Mucosa of rectum (tissue), 2 donors: ENCODE data around the gene CYP24A1.
A peak's percentile ranks its signal among the peaks of the same experiment; 100 is the strongest.
"Not testable (repeated sequence)": the region's sequence is repeated elsewhere in the genome, so short reads cannot be mapped to it uniquely, and the experiment has no call there.

ENCODE experiments used
- H3K27ac ChIP-seq, 2 donors: one replicate each; pipeline ENCODE4 v1.7.0; 2013; ENCODE audit warnings: inconsistent platforms in 2 of 2, low read depth in 2 of 2, low read length in 2 of 2
- H3K27me3 ChIP-seq, 2 donors: one replicate each; pipeline ENCODE4 v1.7.0; 2013; ENCODE audit warnings: low read length in 2 of 2; ENCODE audit not compliant: control insufficient read depth in 2 of 2, insufficient read depth in 2 of 2
- H3K36me3 ChIP-seq, 2 donors: one replicate each; pipeline ENCODE4 v1.7.0; 2013; ENCODE audit warnings: low read length in 2 of 2; ENCODE audit not compliant: control insufficient read depth in 2 of 2, insufficient read depth in 2 of 2
- H3K4me1 ChIP-seq, 2 donors: one replicate each; pipeline ENCODE4 v1.7.0; 2013; ENCODE audit warnings: low read length in 2 of 2, mild to moderate bottlenecking in 1 of 2; ENCODE audit not compliant: control insufficient read depth in 2 of 2, insufficient read depth in 2 of 2
- H3K4me3 ChIP-seq, 2 donors: one replicate each; pipeline ENCODE4 v1.7.0; 2013; ENCODE audit warnings: low read length in 2 of 2
- H3K9ac ChIP-seq, 2 donors: one replicate each; pipeline ENCODE4 v1.7.0; 2013; ENCODE audit warnings: low read length in 2 of 2, low read depth in 1 of 2, mild to moderate bottlenecking in 1 of 2
- H3K9me3 ChIP-seq, 2 donors: one replicate each; pipeline ENCODE4 v1.7.0; 2013; ENCODE audit warnings: low read length in 2 of 2; ENCODE audit not compliant: control insufficient read depth in 2 of 2
- donor health status: healthy.
- donor health status: Normal muscosa, but diverticular disease.

CYP24A1 gene

DNA sequence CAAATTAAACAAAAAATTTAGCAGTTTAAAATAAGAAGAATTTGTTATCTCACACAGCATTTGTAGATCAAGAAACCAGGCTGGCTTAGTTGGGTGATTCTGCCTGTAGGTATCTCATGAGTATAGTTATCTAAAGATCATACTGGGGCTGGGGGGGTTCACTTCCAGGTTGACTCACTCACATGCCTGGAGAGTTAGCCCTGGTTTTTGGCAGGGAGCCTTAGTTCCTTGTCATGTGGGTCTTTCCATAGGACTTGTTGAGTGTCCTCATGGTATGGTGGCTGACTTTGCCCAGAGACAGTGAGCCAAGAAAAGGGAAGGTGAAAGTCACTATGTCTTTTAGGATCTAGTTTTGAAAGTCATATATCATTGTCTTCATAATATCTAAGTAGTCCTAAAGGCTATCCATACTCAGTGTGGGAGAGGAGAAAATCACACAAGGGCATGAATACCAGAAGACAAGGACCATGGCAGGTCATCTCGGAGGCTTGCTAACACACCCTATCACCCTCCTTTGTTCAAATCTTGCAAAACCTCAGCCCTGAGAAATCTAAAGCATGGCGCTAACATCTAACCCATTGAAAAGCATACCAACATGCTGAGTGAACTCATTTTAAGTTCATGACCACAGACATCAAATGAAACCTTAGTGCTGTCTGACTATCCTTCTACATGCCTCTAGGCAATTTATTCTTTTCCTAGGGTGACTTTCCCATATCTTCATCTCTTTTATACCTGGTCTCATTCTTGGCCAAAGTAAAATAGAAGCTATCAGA lies 39.2 kb downstream of the CYP24A1 start:
- Histone ChIP-seq H3K27ac (no peak overlapping the region), H3K27me3 (no peaks in the 10 kb centered on the region), H3K4me3 (no peak overlapping the region), H3K9ac (no peak overlapping the region), H3K36me3 (no peaks in the 10 kb centered on the region), H3K4me1 (peaks cover 9 to 10% of the 10 kb centered on the region in 2 donors), H3K9me3 (no peaks in the 10 kb centered on the region)

DNA sequence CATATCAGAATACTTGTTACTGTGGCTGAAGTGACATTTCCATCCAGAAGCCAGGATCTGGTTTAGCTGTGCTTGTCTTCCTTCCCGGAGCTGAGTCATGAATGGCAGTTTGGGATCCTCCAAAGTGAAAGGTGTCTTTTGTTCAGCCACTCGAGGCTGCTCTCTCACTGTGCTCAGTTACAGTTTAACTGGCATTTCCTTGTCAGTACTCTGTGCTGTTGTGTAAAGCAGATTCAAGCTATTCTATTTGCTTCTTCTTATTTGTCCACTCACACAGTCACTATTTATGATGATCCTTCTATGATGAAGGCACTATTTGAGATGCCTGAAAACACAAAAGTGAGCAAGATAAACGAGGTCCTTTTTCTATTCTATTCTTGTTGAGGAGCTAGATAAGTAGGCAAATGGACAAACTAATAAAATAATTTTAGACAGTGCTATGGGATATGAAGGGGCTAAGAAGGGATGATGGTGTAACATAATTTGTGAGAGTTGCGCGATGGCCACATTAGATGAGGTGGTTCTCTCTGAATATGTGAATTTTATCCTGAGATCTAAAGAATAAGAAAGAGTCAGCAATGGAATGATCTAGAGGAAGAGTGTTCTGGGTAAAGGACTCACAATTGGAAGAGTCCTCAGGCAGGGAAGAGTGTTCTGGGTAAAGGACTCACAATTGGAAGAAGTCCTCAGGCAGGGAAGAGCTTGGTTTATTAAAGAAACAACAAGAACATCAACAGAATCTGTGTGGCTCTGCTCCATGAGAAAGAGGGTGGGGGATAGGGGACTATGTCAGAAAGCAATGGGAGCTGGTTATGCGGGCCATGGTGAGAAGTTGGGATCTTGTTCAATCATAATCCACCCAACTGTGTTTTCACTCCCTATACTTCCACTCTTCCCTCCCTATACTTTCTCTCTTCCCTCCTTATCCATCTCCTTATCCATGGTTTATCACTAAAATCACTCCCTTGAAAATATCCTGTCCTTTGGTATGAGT lies 40.1 kb downstream of the CYP24A1 start:
- Histone ChIP-seq H3K27me3 (no peaks in the 10 kb centered on the region), H3K4me1 (peaks cover 9 to 10% of the 10 kb centered on the region in 2 donors), H3K9ac (no peak overlapping the region), H3K9me3 (no peaks in the 10 kb centered on the region), H3K27ac (peak overlapping the region; percentile 50 to 57), H3K4me3 (peak overlapping the region in 1 of 2 donors; percentile 39), H3K36me3 (no peaks in the 10 kb centered on the region)

DNA sequence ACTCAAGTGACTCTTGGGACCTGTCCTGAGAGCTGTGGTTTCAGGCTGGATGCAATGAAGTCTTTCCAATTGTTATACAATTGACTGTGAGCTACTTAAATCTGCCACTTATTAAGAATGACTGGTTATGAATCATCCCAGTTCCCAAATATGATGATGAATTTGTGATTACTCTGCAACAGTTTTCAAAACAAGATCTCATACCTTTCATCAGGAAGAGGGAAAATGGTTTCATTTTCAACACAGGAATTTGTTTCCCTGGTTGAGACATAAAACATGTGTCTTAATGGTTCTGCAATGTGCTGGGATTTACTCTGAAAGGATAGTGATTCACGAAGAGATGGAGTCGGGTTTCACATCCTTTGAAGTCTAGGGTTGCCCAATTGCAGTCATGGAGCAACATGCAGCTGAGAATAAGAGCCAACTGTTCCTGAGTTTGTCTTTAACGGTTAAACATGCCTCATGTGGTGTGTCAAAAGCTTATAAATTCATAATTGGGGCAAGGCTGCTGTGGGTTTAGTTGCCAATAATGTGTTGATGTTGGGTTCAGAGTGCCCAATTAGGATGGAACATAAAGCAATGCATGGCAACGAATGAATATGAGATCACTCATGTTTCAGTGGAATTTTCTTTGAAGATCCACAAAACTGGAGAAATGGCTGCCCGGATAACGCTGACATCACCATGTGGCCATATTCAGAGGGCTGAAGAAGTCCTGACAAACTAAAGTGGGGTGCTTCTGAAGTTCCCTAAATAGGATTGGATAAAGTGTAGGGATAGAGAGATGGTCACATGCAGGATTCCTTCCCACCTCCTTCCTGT lies 41.0 kb downstream of the CYP24A1 start:
- Histone ChIP-seq H3K9ac (no peak overlapping the region), H3K36me3 (no peaks in the 10 kb centered on the region), H3K4me3 (peak overlapping the region in 1 of 2 donors; percentile 39), H3K27ac (peak overlapping the region; percentile 50 to 57), H3K27me3 (no peaks in the 10 kb centered on the region), H3K4me1 (peaks cover 9 to 10% of the 10 kb centered on the region in 2 donors), H3K9me3 (no peaks in the 10 kb centered on the region)

DNA sequence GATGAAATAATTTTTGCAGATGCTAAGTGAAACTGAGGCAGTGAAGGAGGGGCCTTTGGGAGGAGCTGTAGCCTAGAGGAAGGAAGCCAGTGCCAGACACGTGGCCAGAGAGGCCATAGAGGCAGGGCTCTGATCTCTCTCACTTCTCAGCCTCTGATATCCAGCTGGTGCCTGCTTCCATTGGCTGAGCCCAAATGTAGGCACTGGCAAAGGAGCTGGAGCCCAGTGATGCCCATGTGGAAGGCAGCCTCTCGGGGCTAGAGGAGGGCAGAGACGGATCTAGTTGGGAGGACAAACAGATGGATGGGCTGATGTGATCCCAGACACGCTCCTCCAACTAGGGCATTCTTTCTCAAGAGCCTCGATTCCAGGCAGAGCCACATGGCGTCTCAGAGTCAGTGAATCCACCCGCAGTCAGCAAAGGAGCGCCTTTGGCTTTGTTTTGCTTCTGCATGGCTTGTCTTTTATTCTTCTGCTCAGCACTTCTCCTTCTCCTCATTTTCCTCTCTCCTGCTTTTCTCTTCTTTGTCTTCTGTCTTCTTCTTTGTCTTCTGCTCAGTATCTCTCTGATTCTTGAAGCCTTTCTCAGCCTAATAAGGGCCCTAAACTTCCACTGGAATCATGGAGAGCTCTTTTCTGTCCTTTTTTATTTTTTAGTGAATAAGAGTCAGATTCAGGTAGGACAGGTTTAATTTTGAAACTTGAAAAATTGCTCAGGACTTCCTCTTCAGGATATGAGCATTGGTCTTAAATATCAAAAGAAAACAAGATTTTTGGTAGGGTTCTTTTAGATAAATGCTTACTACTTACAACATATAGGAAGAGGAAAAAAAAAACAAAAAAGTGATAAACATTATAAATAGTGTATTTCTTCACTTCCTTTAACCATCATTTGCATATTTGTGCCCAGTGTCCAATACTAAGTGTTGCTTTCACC lies 41.8 kb downstream of the CYP24A1 start:
- Histone ChIP-seq H3K9me3 (no peaks in the 10 kb centered on the region), H3K27ac (no peak overlapping the region), H3K4me3 (no peak overlapping the region), H3K4me1 (peaks cover 9 to 10% of the 10 kb centered on the region in 2 donors), H3K36me3 (no peaks in the 10 kb centered on the region), H3K27me3 (no peaks in the 10 kb centered on the region), H3K9ac (no peak overlapping the region)

DNA sequence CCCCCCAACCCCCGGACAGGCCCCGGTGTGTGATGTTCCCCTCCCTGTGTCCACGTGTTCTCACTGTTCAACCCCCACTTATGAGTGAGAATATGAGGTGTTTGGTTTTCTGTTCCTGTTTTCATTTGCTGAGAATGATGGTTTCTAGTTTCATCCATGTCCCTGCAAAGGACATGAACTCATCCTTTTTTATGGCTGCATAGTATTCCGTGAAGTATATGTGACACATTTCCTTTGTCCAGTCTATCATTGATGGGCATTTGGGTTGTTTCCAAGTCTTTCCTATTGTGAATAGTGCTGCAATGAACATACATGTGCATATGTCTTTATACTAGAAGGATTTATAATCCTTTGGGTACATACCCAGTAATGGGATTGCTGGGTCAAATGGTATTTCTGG lies 42.7 kb downstream of the CYP24A1 start:
- H3K27me3 ChIP-seq, H3K27ac ChIP-seq, H3K4me3 ChIP-seq, H3K9me3 ChIP-seq, H3K36me3 ChIP-seq, H3K9ac ChIP-seq: not testable (repeated sequence)
- peaks cover 9 to 10% of the 10 kb centered on the region in 2 donors for H3K4me1 ChIP-seq

DNA sequence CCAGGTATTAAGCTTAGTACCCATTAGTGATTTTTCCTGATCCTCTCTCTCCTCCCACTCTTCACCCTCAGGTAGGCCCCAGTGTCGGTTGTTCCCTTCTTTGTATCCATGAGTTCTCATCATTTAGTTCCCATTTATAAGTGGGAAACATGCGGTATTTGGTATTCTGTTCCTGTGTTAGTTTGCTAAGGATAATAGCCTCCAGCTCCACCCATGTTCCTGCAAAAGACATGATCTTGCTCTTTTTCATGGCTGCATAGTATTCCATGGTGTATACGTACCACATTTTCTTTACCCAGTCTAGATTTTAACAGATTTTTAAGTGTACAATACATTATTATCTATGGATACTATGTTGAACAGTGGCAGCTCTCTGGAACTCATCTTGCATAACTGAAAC lies 44.4 kb downstream of the CYP24A1 start:
- no peaks in the 10 kb centered on the region for H3K9me3 ChIP-seq
- H3K4me3 ChIP-seq = no peak overlapping the region

DNA sequence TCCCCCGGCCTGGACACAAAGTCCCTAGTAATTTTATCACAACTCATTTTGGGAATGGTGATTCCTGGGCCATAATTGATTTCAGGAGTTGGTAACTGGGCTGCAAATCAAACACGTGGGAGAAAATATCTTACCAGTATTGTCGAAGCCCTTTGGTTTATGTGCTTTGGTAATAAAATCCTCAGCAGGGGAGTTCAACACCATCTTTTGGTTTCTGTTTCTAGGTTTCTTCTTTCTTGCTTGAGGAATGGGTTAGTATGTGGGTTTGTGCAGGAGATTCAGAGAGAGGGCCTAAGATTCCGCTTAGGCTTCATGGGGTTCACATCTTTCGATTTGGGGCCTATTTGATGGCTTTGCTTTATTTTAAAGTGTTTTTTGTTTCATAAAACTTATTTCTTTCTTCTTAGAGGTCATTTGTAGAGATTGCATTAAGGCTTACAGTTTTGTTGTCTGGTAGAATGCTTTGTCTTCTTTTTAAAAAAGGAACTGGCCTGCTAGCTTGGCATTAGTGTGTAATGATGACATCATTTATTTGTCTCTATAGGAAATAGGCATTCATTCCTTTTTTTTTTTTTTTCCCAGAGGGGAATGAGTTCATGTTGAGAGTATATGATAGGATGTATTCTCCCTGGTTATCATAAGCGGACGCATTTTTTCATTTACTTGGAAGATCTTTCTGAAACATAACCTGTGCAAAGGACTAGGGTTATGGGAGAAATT lies 45.8 kb downstream of the CYP24A1 start:
- Histone ChIP-seq H3K4me1 (peaks cover 2 to 7% of the 10 kb centered on the region in 2 donors), H3K27me3 (no peaks in the 10 kb centered on the region), H3K27ac (no peak overlapping the region), H3K4me3 (no peak overlapping the region), H3K36me3 (no peaks in the 10 kb centered on the region), H3K9me3 (no peaks in the 10 kb centered on the region), H3K9ac (no peak overlapping the region)

More for the DNA sequence above, 44.4 kb downstream of the CYP24A1 start:
- peaks cover 9 to 10% of the 10 kb centered on the region in 2 donors for H3K4me1 ChIP-seq
- no peak overlapping the region for H3K9ac ChIP-seq
- H3K36me3 ChIP-seq = no peaks in the 10 kb centered on the region
- no peaks in the 10 kb centered on the region for H3K27me3 ChIP-seq
- no peak overlapping the region for H3K27ac ChIP-seq

DNA sequence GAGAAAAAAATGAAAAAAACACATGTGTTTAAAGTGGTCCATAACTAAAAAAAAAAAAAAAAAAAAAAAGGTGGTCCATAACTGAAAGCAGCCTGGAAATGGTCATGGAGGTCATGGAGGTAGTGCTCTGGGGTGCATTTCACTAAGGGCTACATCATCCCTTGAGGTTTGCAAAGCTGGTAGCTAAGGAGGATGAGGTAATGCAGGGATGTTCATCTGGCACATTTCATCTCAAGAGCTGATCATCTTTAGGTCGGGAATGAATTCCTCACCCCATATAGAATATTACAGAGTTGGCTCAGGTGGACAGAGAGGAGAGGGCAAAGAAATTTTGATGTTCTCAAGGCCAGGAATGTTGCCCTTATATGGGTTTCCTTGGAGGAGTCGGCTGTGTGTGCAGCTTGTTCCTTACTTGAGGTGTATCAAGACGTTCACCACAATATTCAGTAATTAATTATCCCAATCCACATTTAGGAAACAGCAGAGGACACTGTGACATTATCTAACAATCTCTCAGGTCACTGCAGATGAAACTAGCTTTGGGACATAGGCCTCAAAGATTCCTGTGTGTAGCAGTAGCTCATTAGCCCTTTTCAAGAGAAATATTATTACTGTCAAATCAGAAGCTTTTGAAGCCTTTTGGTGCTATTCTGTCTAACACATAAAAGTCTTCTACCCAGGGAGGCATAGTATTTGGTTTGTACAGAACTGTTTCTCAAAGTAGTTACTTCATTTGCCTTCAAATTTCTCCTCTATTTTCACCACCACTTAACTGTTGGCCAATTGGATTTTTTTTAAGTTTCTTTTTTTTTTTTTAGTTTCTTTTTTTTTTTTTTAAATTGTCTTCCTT lies 46.8 kb downstream of the CYP24A1 start:
- Histone ChIP-seq H3K4me1 (peaks cover 0 to 4% of the 10 kb centered on the region in 2 donors), H3K4me3 (no peak overlapping the region), H3K27ac (no peak overlapping the region), H3K27me3 (no peaks in the 10 kb centered on the region), H3K9ac (no peak overlapping the region), H3K36me3 (no peaks in the 10 kb centered on the region), H3K9me3 (no peaks in the 10 kb centered on the region)
